ENCODE data around the gene SLC26A8. TPM values are rescaled to one million over a fixed set of nuclear protein-coding genes. Genes with fewer than 3 reads are reported as not detected.

SLC26A8 gene
- total and polyA plus RNA-seq, 2 of the 13 experiments (the other 11 are each of a cell fraction or from before 2014, with no cell fraction given): 0.46 TPM; not detected in 1

GRCh38 chr6:35973670-35974222, 50.7 kb downstream of the SLC26A8 start (continued):
- TF ChIP-seq HBP1 (CRISPR knock-in tag; IDR thresholded peaks at IDR 0.05; ENCODE audit: low read depth) (peak; percentile 48; the same call in 1 of the 2 replicates), ZBTB25 (CRISPR knock-in tag; IDR thresholded peaks at IDR 0.05) (peak; percentile 70; the same call in 1 of the 2 replicates), ZNF678 (CRISPR knock-in tag; IDR thresholded peaks at IDR 0.05) (no peak), ZNF510 (CRISPR knock-in tag; IDR thresholded peaks at IDR 0.05; ENCODE audit: low read depth) (no peak), REST (IDR thresholded peaks at IDR 0.05; ENCODE audit: borderline replicate concordance in 1 of 2, low read depth in 1 of 2, low read length in 2 of 2) (no peak), E2F2 (CRISPR knock-in tag; IDR thresholded peaks at IDR 0.05; ENCODE audit: borderline replicate concordance) (no peak), RBAK (CRISPR knock-in tag; IDR thresholded peaks at IDR 0.05) (peak; percentile 47; the same call in 1 of the 2 replicates), CENPX (CRISPR knock-in tag; IDR thresholded peaks at IDR 0.05) (no peak), DNMT1 (CRISPR knock-in tag; IDR thresholded peaks at IDR 0.05) (no peak), ELF1 (CRISPR knock-in tag; IDR thresholded peaks at IDR 0.05) (no peak), THAP11 (CRISPR knock-in tag; IDR thresholded peaks at IDR 0.05) (peak; percentile 56), ZNF792 (CRISPR knock-in tag; IDR thresholded peaks at IDR 0.05) (peak; percentile 81; the same call in 1 of the 2 replicates), ZBTB46 (CRISPR knock-in tag; IDR thresholded peaks at IDR 0.05; ENCODE audit: borderline replicate concordance) (no peak), IKZF5 (CRISPR knock-in tag; IDR thresholded peaks at IDR 0.05) (peak; percentile 87), ZNF761 (CRISPR knock-in tag; conservative IDR thresholded peaks at IDR 0.05) (0 out of 2 replicates have a peak, but pooled peaks have one; percentile 41), SOX13 (IDR thresholded peaks at IDR 0.05) (no peak), SOX13 (CRISPR knock-in tag; conservative IDR thresholded peaks at IDR 0.05 in 1 of 2, IDR thresholded peaks at IDR 0.05 in 1 of 2) (peak in 1 of 2 experiments; percentile 55; a peak in 1 of 4 replicates), ESRRA (CRISPR knock-in tag; IDR thresholded peaks at IDR 0.05; ENCODE audit: low read depth) (peak; percentile 60; the same call in 1 of the 2 replicates), ZMYM4 (CRISPR knock-in tag; IDR thresholded peaks at IDR 0.05) (peak; percentile 70), FOXK2 (IDR thresholded peaks at IDR 0.05) (peak; percentile 71)
